Endometrial microvascular endothelial cells (primary cell): ENCODE results near the gene COPS4. TPM values are rescaled to one million over a fixed set of nuclear protein-coding genes. Genes with fewer than 3 reads are reported as not detected.
"Not testable (repeated sequence)": the region's sequence is repeated elsewhere in the genome, so short reads cannot be mapped to it uniquely, and the experiment has no call there.

Experiments
- in situ Hi-C: cut with HindIII; loops from 2 replicates; pipeline ENCODE4 v1.10.0; 2017; ENCODE audit warnings: low sequenced_read_pairs, low pct_unique_long_range_greater_than_20kb; ENCODE audit errors: inconsistent ontology term
- total RNA-seq: library from RNA; depleted of rRNA; stranded (reverse); fragments of >200 nt; gene quantifications from one replicate; pipeline ENCODE4 v1.2.3, GENCODE V29; 2015; ENCODE audit errors: inconsistent ontology term

The COPS4 gene
- total RNA-seq, 1 donor from 2014 or later: 71.5 TPM

DNA sequence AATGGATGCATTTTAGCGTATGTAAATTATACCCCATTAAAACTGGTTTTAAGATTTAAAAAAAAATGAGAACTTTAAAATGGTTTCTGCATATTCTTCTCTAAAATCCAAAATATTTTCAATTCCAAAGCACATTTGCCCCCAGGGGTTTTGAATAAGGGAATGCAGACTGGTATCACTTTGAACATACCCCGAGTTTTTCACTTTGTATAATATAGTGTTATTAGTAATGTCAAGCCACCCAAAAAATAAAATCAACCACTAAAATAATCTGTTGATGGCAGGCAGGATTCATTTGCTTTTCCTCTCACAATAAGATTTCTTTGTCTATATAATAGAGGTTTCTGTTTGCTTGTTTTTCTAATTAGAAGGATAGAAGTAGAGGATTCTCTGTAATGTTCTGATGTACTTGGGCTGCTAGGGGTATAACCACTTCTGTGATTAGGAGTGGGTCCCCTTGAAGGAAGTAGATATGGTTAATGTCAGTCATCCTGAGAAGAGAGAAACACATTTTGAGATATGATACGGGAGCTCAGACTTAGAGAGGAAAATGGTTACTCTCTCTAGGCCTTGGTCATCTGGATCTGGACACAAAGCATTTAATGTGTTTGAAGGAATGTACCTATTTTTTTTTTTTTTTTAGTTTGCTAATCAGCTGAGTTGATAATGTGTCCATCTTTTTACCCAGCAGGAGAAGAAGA is 15.0 kb upstream of the COPS4 start:
- in situ Hi-C loops: no loop called here

DNA sequence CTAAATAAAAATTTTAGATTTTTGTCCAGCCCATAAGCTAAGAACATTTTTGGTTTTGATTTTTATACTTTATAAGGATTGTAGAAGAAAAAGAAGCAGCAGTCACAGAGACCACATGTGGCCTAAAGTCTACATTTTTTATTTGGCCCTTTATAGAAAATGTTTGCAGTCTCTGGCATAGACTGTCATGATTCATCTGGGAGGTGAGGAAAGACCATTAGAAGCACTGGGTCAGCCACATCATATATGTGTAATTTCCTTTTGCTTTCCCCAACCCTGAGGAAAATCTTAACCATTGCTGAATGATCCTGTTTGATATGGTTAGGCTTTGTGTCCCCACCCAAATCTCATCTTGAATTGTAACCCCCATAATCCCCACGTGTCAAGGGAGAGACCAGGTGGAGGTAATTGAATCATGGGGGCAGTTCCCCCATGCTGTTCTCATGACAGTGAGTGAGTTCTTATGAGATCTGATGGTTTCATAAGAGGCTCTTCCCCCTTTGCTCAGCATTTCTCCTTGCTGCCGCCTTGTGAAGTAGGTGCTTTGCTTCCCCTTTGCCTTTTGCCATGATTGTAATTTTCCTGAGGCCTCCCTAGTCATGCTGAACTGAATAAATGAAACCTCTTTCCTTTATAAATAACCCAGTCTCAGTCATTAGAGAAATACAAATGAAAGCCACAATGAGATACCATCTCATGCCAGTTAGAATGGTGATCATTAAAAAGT is 12.1 kb upstream of the COPS4 start:
- in situ Hi-C loops: no loop called here

DNA sequence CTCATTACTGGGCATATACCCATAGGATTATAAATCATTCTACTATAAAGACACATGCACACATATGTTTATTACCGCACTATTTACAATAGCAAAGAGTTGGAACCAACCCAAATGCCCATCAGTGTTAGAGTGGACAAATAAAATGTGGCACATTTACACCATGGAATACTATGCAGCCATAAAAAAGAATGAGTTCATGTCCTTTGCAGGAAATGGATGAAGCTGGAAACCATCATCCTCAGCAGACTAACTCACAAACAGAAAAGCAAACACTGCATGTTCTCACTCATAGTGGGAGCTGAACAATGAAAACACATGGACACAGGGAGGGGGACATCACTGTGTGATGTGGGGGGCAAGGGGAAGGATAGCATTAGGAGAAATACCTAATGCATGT is 11.4 kb upstream of the COPS4 start:
- in situ Hi-C loops: not testable (repeated sequence)

DNA sequence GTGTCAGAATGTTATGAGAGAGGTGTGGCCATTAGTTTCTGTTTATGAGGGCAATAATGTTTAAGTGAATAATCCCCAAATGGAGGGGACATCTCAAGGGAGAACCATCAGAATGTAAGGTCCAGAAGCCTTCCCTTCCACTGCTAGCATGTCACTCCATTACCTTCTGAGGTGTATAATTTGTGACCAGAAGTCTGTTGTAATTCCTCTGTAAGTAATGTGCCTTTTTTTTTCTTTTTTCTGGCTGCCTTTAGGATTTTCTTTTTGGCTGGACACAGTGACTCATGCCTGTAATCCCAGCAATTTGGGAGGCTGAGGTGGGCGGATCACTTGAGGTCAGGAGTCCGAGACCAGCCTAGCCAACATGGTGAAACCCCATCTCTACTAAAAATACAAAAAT is 10.8 kb upstream of the COPS4 start:
- in situ Hi-C loops: no loop called here

DNA sequence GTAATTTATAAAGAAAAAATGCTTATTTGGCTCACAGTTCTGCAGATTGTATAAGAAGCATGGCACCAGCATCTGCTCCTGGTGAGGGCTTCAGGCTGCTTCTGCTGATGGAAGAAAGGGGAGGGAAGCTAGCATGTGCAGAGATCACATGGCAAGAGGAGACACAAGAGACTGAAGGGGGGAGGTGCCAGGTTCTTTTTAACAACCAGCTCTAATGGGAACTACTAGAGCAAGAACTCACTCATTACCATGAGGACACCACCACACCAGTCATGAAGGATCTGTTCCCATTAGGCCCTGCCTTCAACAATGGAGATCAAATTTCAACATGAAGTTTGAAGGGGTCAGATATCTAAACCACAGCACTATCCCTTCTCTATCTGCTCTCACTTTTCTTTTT is 9.4 kb upstream of the COPS4 start:
- in situ Hi-C loops: loop anchor here (25.0 kb wide), 1 partner anchor 262 kb away; the partner anchor contains the start of gene COQ2

DNA sequence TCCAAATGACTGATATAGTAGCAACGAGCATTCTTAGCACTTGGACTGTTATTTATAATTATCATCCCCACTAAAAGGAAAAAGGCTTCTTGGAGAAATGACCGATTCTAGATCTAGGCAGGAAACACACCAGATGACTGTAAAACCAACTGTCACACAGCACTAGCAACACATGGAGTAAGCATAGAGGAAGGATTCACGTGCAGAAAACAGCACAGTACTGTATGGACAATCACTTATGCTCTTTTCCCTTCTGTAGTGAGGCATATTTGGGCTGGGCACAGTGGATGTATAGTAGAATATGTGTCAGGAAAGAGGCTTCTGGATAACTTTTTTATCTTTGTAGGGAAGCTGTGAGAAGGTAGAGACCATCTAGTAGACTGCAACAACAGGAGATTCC is 6.0 kb upstream of the COPS4 start:
- in situ Hi-C loops: loop anchor here (25.0 kb wide), 1 partner anchor 258 kb away; the partner anchor contains the start of gene COQ2

DNA sequence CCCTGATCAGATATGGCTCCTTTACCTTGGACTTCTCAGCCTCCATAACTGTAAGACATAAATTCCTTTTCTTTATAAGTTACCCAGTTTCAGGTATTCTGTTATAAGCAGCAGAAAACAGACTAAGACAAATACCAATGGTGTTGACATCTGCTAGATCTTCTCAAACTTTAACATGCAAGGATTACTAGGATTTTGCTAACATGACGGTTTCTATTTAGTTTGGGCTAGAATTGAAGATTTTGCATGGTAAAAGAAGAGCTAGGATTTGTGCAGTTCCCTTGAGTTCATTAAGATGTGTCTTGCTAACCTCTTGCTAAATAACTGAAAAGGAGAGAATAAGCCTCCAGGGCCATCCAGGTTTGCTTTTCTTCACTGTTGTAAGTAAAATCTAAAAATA is 5.3 kb upstream of the COPS4 start:
- in situ Hi-C loops: loop anchor here (25.0 kb wide), 1 partner anchor 258 kb away; the partner anchor contains the start of gene COQ2

DNA sequence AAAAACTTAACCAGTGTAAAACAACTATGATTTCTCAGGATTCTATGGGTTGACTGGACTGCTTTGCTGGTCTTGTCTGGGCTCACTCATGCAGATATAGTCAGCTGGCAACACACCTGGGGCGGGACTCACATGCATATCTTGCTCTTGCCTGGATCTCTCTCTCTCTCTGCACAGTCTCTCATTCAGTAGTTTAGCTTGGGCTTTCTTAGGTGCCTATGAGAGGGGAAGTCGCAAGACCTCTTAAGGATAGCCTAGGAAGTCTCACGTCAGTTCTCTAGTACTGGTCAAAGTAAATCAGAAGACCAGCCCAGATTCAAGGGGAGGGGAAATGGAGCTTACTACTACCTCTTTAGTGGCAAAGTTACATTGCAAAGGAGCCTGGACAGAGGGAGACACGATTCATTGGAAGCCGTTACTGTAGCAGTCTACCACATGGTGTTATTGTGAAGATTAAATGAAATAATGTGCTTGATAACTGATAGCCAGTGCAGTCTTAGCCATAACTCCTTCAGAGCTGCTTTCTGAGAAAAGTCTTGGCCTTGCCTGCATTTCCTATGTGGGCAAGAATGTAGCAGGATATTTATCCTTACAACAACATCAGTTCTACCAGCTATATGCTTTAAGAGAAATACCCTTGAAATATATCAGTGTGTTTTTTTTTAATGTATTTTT is 2.1 kb downstream of the COPS4 start:
- in situ Hi-C loops: loop anchor here (25.0 kb wide), 1 partner anchor 250 kb away; the partner anchor contains the start of gene COQ2

DNA sequence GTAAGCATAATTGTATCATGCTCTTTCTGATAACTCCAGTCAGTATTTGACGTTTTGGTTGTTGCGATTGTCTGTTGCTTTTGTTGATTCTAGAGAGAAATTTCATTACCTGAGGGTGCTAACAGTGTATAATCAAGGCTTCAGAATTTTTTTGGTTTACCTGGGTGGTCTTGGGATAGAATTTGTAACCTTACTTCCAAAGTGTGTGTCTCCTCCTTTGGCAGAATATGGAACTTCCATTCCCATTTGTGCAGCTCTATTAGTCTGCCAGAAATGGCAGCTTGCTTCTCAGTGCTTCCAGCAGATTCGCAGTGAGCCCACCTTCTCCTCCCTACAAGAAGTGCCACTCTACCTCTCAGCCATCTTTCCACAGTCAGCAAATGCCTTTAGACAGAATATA is 5.3 kb downstream of the COPS4 start:
- in situ Hi-C loops: loop anchor here (25.0 kb wide), 1 partner anchor 247 kb away; the partner anchor contains the start of gene COQ2

DNA sequence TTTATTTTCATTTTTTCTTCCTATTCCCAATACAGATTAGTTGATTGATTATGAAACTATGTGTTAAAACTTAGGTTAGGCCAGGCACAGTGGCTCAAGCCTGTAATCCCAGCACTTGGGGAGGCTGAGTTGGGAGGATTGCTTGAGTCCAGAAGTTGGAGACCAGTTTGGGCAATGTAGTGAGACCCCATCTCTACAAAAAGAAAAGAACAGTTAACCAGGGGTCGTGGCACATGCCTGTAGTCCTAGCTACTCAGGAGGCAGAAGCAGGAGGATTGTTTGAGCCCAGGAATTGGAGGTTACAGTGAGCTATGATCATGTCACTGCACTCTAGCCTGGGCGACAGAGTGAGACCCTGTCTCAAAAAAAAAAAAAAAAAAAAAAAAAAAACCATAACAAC is 8.2 kb downstream of the COPS4 start:
- in situ Hi-C loops: loop anchor here (25.0 kb wide), 1 partner anchor 244 kb away; the partner anchor contains the start of gene COQ2

DNA sequence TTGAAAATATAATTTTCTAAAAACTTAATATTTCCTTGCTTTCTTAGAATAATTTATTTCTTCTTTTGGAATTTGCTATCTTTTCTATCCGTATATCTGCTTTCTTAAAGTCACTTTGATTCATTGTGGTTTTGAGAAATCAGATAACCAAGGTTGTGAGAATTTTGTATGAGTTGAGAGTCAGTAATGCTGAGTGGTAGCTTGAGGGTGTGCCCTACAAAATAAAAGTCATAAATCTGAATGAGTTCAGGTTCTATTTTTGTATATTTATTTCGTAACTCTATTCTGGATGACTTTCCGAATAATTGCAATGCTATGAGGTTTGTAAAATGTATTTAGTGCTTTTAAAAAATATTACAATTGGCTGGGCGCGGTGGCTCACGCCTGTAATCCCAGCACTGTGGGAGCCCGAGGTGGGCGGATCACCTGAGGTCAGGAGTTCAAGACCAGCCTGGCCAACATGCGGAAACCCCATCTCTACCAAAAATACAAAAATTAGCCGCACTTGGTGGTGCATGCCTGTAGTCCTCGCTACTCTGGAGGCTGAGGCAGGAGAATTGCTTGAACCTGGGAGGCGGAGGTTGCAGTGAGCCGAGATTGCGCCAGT is 8.9 kb downstream of the COPS4 start:
- in situ Hi-C loops: loop anchor here (25.0 kb wide), 1 partner anchor 243 kb away; the partner anchor contains the start of gene COQ2

DNA sequence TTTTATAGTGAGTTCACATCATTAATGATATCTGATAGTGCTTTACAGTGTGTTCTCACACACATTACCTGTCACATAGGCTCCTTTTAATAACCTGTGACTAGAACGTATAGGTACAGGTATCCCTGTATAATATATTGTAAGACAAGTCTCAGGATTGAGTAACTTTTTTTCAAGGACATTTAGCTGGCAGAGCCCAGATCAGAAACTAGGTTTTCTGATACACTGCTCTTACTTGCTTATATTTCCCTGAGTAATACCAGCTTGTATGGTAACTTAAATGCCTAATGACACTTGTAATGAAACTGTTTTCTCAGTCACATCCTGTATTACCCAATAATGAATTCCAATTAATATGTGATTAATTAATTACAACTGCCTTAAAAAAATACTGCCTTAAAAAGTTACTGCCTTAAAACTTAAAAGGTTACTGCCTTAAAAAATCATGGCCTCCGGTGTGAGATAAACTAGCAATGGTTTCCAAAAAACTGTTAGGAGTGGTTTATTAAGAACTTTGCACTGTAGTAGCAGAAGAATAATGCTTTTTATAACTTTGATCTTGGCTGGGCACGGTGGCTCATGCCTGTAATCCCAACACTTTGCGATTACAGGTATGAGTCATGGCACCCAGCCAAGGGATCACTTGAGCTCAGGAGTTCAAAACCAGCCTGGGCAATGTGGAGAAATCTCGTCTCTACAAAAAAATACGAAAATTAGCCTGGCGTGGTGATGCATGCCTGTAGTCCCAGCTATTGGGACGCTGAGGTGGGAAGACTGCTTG is 11.9 kb downstream of the COPS4 start:
- in situ Hi-C loops: loop anchor here (25.0 kb wide), 1 partner anchor 240 kb away; the partner anchor contains the start of gene COQ2

DNA sequence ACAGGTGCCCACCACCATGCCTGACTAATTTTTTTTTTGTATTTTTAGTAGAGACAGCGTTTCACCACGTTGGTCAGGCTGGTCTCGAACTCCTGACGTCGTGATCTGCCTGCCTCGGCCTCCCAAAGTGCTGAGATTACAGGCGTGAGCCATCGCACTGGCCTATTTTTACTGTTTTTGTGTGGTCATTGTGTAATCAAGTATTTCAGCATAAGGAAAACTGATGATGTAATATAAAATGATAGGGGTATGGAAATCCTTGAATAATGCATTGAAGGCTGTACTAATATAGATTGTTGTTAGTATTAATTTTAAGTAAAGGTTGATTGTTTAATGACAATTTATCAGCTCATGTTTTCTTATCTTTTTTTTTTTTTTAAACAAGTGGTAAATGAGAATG is 13.8 kb downstream of the COPS4 start:
- in situ Hi-C loops: loop anchor here (25.0 kb wide), 1 partner anchor 239 kb away; the partner anchor contains the start of gene COQ2

DNA sequence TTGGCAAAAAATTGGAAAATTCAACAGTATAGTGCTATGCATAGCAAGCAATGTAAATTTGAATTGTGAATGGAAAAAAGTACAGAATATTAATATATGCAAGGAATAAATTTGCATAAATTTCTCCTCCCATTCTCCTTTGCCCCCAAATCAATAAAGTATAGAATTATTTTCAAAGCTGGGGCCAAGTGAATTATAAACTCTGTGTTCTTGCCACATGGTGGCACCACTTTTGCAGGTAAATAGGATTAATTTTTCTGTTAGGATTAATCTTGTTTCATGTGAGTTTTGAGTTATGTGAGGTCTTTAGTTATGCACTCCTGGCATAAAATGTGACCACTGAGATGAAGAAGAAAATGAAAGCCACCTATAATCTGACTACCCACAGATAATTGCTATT is 19.9 kb downstream of the COPS4 start:
- in situ Hi-C loops: no loop called here

DNA sequence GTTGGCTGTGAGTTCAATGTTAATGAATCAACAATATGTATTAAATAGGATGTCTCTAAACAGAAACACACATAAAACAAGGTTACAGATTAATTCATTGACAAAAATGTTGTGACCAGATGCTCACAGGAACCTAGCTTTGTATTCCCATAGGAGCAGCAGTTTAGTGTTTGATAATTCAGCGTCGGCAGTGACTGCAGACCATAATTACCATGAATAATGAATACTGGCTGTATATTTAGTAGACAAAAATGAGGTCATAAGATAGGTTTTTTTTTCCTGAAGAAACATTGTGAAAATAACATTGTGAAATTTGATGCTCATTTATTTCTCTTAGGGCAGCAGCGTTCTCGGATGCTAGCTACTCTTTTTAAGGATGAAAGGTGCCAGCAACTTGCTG is 27.8 kb downstream of the COPS4 start:
- in situ Hi-C loops: no loop called here

DNA sequence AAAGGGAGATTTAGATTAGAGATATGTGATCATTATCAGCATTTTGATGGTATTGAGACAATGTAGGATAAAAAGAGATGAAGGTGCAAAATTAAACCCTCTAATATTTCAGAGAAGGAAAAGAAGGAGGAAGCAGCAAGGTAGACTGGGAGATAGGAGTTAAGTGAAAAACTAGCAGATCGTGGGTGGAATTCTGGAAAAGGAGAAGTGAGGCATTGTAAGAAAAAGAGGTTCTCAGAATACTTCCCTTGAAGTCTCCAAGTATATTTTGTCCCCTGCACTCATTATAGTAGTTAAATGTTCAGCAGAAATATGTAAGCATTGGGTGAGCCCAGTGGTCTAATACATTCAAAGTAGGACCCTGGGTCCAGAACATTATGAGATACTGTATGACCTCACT is 30.3 kb downstream of the COPS4 start:
- in situ Hi-C loops: no loop called here

DNA sequence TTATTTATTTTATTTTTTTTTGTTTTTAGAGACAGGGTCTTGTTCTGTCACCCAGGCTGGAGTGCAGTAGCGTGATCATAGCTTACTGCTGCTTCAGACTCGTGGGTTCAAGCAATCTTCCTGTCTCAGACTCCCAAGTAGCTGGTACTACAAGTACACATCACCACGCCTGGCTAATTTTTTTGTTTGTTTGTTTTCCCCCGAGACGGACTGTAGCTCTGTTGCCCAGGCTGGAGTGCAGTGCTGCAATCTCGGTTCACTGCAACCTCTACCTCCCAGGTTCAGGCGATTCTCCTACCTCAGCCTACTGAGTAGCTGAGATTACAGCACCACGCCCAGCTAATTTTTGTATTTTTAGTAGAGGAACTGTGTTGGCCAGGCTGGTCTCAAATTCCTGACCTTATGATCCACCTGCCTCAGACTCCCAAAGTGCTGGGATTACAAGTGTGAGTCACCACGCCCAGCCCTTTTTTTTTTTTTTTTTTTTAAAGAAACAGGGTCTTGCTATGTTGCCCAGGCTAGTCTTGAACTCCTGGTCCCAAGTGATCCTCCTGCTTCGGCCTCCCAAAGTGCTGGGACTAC is 32.2 kb downstream of the COPS4 start:
- in situ Hi-C loops: no loop called here

DNA sequence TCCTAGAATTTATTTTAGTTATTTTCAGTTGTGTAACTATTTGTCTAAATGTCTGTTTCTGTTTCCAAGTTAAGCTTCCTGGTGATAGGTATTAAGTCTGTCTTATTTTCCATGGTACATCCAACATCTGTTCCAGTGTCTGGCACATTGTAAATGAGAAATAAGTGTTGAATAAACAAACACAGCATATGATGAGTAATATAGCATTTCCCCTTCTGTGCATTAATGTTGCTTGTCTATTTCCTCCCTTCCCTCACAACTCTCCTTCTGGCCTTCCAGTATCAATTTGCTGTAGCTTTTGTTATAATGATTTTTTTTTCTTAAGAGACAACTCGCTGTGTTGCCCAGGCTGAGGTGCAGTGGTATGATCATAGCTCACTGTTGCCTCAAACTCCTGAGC is 36.1 kb downstream of the COPS4 start:
- in situ Hi-C loops: no loop called here
